ENCODE measurements around the gene KCTD8.

KCTD8 gene

DNA sequence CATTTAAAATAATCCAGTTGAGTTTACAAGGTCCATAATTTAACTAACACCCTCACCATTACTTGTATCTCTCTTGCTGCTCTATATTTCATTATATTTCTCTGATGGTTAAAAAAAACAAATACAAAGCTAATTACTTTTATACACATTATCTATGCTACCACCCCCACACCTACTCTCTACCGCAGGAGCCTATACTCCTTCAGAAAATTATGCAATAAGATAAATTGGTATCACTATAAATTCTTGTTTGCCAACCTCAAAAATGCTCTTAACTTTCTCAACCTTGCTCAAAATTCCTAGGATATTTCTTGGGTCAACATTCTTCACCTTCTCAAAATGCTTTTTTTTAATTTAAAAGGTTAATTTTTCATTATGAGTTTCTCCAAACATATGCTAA, 282.7 kb downstream of the KCTD8 start:
- no peak overlapping the region for H3K4me3 ChIP-seq (ENCODE audit: low read depth, low read length)
- DNase-seq (ENCODE audit: low read depth), result no peak
- TF ChIP-seq MYC (IDR thresholded peaks at IDR 0.05; ENCODE audit: low read depth, low read length), result no peak
- TF ChIP-seq POLR2A (IDR thresholded peaks at IDR 0.05; ENCODE audit: extremely low read depth, insufficient read length), result no peak

DNA sequence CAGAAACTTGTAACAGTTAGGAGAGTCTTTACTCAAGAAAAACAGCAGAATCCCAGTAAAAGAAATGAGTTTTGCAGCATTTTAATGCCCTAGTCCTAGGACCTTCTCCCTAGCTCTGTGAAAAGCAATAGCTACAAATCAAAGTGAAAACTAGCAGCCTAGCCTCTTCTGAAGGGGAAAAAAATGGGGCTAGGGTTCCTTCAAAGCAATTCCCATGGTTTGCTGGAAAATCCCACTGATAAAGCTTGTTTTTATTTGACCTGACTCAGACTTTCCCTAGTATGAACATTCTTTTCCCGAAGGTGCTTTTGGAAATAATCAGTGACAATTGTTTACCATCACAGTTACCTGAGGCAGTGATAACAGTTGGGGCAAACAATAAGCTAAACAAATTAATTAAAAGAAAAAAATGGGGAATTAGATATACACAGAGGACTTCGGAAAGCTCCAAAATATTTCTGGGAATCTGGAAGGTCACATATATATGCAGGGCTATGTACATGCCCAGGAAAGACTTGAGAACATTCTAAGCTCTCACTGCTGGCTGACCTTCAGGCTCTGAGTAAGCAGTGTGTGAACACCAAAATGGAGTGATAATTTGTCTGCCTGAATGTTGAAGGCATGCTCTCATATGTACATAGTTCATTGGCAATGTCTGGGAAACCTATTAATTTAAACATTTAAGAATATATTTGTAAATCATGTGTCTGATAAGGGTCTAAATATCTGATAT, 285.9 kb downstream of the KCTD8 start:
- no peak overlapping the region for H3K4me3 ChIP-seq (ENCODE audit: low read depth, low read length)
- no peak for DNase-seq (ENCODE audit: low read depth)
- TF ChIP-seq, protein P1, sequence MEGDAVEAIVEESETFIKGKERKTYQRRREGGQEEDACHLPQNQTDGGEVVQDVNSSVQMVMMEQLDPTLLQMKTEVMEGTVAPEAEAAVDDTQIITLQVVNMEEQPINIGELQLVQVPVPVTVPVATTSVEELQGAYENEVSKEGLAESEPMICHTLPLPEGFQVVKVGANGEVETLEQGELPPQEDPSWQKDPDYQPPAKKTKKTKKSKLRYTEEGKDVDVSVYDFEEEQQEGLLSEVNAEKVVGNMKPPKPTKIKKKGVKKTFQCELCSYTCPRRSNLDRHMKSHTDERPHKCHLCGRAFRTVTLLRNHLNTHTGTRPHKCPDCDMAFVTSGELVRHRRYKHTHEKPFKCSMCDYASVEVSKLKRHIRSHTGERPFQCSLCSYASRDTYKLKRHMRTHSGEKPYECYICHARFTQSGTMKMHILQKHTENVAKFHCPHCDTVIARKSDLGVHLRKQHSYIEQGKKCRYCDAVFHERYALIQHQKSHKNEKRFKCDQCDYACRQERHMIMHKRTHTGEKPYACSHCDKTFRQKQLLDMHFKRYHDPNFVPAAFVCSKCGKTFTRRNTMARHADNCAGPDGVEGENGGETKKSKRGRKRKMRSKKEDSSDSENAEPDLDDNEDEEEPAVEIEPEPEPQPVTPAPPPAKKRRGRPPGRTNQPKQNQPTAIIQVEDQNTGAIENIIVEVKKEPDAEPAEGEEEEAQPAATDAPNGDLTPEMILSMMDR (IDR thresholded peaks at IDR 0.05; ENCODE audit: low read depth, low read length), result no peak
- no peak for TF ChIP-seq POLR2A (IDR thresholded peaks at IDR 0.05; ENCODE audit: extremely low read depth, insufficient read length)
- no peak for TF ChIP-seq MYC (IDR thresholded peaks at IDR 0.05; ENCODE audit: low read depth, low read length)
- TF ChIP-seq, protein P2, sequence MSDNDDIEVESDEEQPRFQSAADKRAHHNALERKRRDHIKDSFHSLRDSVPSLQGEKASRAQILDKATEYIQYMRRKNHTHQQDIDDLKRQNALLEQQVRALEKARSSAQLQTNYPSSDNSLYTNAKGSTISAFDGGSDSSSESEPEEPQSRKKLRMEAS (IDR thresholded peaks at IDR 0.05; ENCODE audit: low read depth, low read length), result no peak

DNA sequence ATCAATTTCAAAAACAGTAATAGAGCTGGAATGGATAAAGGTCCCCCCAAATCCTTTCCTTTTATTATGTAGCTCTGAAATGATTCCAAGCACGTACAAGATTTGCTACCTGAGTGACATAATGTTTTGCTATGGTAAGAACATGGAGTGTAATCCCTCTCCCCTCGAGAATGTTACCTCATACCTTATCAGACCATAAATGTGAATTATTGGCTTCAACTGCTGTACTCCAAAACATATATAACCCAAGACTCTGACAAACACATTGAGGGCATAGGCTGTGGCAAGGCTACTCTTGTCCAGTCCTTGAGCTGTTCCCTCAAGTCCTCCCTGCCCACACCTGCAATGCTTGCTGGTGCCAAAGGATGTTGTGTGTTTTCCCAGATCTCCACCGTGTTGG, 286.9 kb downstream of the KCTD8 start:
- DNase-seq (ENCODE audit: low read depth), result no peak
- TF ChIP-seq, protein P2 (IDR thresholded peaks at IDR 0.05; ENCODE audit: low read depth, low read length), result no peak
- TF ChIP-seq POLR2A (IDR thresholded peaks at IDR 0.05; ENCODE audit: extremely low read depth, insufficient read length) (no peak), MYC (IDR thresholded peaks at IDR 0.05; ENCODE audit: low read depth, low read length) (no peak)
- TF ChIP-seq, protein P1 (IDR thresholded peaks at IDR 0.05; ENCODE audit: low read depth, low read length), result no peak
- no peak overlapping the region for H3K4me3 ChIP-seq (ENCODE audit: low read depth, low read length)

DNA sequence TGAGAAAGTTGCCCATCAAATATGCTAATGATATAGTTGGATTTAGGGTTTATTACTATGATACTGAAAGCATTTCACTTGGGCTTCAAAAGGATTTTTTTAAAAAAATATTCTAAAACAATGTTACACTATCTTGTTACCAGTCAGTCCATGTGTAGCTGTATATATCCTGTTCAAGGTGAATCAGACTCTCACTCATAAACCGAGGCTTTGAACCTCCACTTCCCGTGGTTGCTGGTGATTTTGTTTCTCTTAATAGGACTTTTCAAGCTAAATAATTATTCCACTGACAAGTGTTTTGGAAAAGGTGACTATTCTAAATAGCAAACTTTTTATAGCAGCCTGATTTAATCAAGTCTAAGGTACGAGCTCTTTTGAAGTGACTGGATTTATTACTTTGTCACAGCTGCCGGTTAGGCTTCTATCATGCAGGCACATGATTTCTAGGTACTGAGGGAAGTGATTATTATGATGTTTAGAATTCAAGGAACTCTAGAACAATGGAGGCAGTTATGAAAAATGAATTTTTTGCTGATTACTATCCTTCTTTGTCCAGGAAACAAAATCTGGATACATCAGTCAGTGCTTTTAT, 287.7 kb downstream of the KCTD8 start:
- no peak for DNase-seq (ENCODE audit: low read depth)
- no peak overlapping the region for H3K4me3 ChIP-seq (ENCODE audit: low read depth, low read length)
- TF ChIP-seq, protein P1 (IDR thresholded peaks at IDR 0.05; ENCODE audit: low read depth, low read length), result no peak
- TF ChIP-seq, protein P2 (IDR thresholded peaks at IDR 0.05; ENCODE audit: low read depth, low read length), result no peak
- TF ChIP-seq MYC (IDR thresholded peaks at IDR 0.05; ENCODE audit: low read depth, low read length) (no peak), POLR2A (IDR thresholded peaks at IDR 0.05; ENCODE audit: extremely low read depth, insufficient read length) (no peak)

DNA sequence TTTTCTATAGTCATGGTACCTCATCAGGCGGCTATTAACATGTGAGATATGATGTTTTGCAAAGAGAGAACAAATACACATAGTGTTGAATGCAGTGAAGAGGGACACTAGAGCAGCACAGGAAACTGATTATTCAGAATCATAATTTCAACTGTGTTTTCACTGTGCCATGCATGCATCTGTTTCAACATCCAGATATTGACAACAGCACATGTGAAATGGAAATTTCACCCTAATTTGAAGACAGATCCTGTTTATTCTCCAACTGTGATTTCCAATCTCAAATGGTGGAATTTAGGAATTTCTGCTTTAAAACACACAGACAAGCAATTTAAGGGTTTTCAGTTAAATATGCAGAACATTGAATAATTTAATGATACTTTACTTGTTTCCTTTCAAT, 288.6 kb downstream of the KCTD8 start:
- H3K4me3 ChIP-seq (ENCODE audit: low read depth, low read length), result no peak overlapping the region
- DNase-seq (ENCODE audit: low read depth), result no peak
- TF ChIP-seq, protein P2 (IDR thresholded peaks at IDR 0.05; ENCODE audit: low read depth, low read length), result no peak
- no peak for TF ChIP-seq MYC (IDR thresholded peaks at IDR 0.05; ENCODE audit: low read depth, low read length)
- TF ChIP-seq POLR2A (IDR thresholded peaks at IDR 0.05; ENCODE audit: extremely low read depth, insufficient read length), result no peak
- TF ChIP-seq, protein P1 (IDR thresholded peaks at IDR 0.05; ENCODE audit: low read depth, low read length), result no peak

DNA sequence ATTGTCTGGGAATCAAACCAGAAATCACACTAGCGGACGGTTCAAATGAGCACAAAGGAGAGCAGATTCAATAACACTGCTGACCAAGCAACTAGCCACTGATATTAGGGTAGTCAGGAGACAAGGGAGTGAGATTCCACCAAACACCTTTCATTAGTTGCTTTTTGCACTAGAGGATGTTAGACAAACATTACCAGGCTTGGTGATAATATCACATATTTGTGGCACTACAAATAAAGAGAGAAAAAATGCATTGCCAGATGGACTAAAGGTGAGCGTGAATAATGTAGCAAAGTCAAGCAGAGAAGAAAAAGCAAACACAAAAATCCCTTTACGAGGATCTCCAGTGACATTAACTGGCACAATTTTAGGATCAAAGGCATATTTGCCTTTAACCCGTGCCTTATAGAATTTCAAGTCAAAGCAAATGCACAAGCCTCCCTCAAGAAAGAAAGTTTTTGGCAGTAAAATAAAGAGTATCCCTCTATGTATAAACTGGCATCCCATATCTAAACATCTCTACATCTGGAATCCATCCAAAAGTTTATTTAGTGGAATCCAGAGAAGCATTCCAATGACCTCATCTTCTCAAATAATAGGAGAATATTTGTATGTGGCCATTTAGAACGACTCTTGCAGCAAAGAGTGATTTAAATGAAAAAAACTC, 290.9 kb downstream of the KCTD8 start:
- TF ChIP-seq, protein P1 (IDR thresholded peaks at IDR 0.05; ENCODE audit: low read depth, low read length), result no peak
- TF ChIP-seq, protein P2 (IDR thresholded peaks at IDR 0.05; ENCODE audit: low read depth, low read length), result no peak
- no peak for TF ChIP-seq POLR2A (IDR thresholded peaks at IDR 0.05; ENCODE audit: extremely low read depth, insufficient read length)
- TF ChIP-seq MYC (IDR thresholded peaks at IDR 0.05; ENCODE audit: low read depth, low read length), result no peak
- DNase-seq (ENCODE audit: low read depth), result no peak
- no peak overlapping the region for H3K4me3 ChIP-seq (ENCODE audit: low read depth, low read length)
